Stimulated activated CD4-positive, alpha-beta T cell treated with anti-CD3 and anti-CD28 coated beads, TNF-alpha, amount 100 ng/mL, for 4 hours (primary cell): ENCODE measurements around the gene KCP.

Source experiments
- DNase-seq, 3 experiments: peaks; one replicate each; pipeline ENCODE4 v3.0.0-alpha.2; 2020; ENCODE audit warnings: low read depth in 3 of 3

The KCP gene

GRCh38 chr7:128939075-128939860 lies 28.8 kb upstream of the KCP start:
- DNase-seq: no peak

GRCh38 chr7:128938544-128939074 lies 28.1 kb upstream of the KCP start:
- DNase-seq: no peak

- DNase-seq: no peak
Observed at GRCh38 chr7:128937647-128938543, 27.4 kb upstream of the KCP start, which contains the start of gene IRF5. Gene IRF5 (plus strand): TSS chr7:128937927. CDS start chr7:128942082, 4,155 bp downstream.

GRCh38 chr7:128937271-128937646 lies 26.8 kb upstream of the KCP start:
- no peak for DNase-seq

- DNase-seq: no peak
Observed at GRCh38 chr7:128936798-128937197, 26.3 kb upstream of the KCP start.

GRCh38 chr7:128935342-128935730 lies 24.8 kb upstream of the KCP start:
- no peak for DNase-seq

- DNase-seq: no peak
Observed at GRCh38 chr7:128934361-128935341, 24.1 kb upstream of the KCP start.

- DNase-seq: peak in 1 of 3 experiments; percentile 26
Observed at GRCh38 chr7:128933180-128933891, 22.8 kb upstream of the KCP start.

- no peak for DNase-seq
Observed at GRCh38 chr7:128932862-128933179, 22.3 kb upstream of the KCP start.

GRCh38 chr7:128931965-128932861 lies 21.7 kb upstream of the KCP start:
- DNase-seq: no peak

- DNase-seq: no peak
Observed at GRCh38 chr7:128931190-128931798, 20.8 kb upstream of the KCP start.

- DNase-seq: no peak
Observed at GRCh38 chr7:128928882-128929788, 18.6 kb upstream of the KCP start.

GRCh38 chr7:128928159-128928813 lies 17.8 kb upstream of the KCP start:
- DNase-seq: no peak

GRCh38 chr7:128924707-128925588 lies 14.4 kb upstream of the KCP start:
- DNase-seq: no peak

GRCh38 chr7:128923411-128923800 lies 12.9 kb upstream of the KCP start:
- DNase-seq: no peak

- no peak for DNase-seq
Observed at GRCh38 chr7:128922496-128923410, 12.2 kb upstream of the KCP start.
